HepG2 (cell line): ENCODE measurements around the gene TASP1. TPM values are rescaled to one million over a fixed set of nuclear protein-coding genes. Genes with fewer than 3 reads are reported as not detected.

Source experiments
- ATAC-seq: fragments of 200-7000 bp; cut with Tn5 transposase; 3 replicates; pipeline ENCODE4 v1.9.1; 2020; ENCODE audit warnings: mild to moderate bottlenecking, moderate library complexity
- BruUV-seq: library from RNA; stranded (reverse); fragments of 400-500 nt; replicated peaks from 2 replicates; lab custom pipeline; 2021; lab: Mats Ljungman, UMichigan
- CTCF ChIA-PET: fragments of 300-600 bp; formaldehyde crosslinking; extraction: SDS; loops from one replicate; lab custom pipeline; 2021; ENCODE audit warnings: low total read pairs, inconsistent platforms, low intra/inter-chr PET ratio; lab: Yijun Ruan, JAX
- POLR2A ChIA-PET: fragments of 350-600 bp; sonication (Branson Sonifier 250); formaldehyde crosslinking; loops from one replicate; lab custom pipeline; 2020; ENCODE audit warnings: antibody characterized with exemption, inconsistent platforms; lab: Yijun Ruan, JAX
- DNase-seq: peaks from one replicate; pipeline ENCODE4 v3.0.0-alpha.2; 2015; ENCODE audit warnings: low spot score
- FAIRE-seq: peaks from 3 replicates; lab custom pipeline; 2011; peaks lifted over from hg19 to GRCh38; lab: Jason Lieb, UNC
- H2AFZ ChIP-seq: one replicate; pipeline ENCODE4 v1.6.1; 2011; ENCODE audit warnings: low read length, inconsistent platforms
- H3K27ac ChIP-seq: fragments of 300-600 bp; 3 replicates; pipeline ENCODE4 v1.8.0; 2011; ENCODE audit warnings: mixed run types, mild to moderate bottlenecking, mixed read lengths, low read length, inconsistent platforms; ENCODE audit not compliant: insufficient read depth; ENCODE audit errors: extremely low read length
- H3K27me3 ChIP-seq, 2 experiments: fragments of 200-600 bp in 1 of 2; 2 replicates in 1 of 2; 3 replicates in 1 of 2; pipeline versions ENCODE4 v1.6.0 to v1.8.0; 2011; ENCODE audit warnings: low read length in 2 of 2, mild to moderate bottlenecking in 2 of 2, moderate library complexity in 2 of 2, inconsistent platforms in 1 of 2; ENCODE audit not compliant: insufficient read depth in 2 of 2, control insufficient read depth in 1 of 2
- H3K36me3 ChIP-seq, 2 experiments: fragments of 200-600 bp in 1 of 2; replicated peaks in 1 of 2; 2 replicates in 1 of 2; 3 replicates in 1 of 2; pipeline versions ENCODE4 v1.5.1 to v1.8.0; 2011; ENCODE audit warnings: low read length in 2 of 2, inconsistent platforms in 1 of 2; ENCODE audit not compliant: insufficient read depth in 2 of 2, control insufficient read depth in 1 of 2
- H3K4me1 ChIP-seq: 2 replicates; pipeline ENCODE4 v1.5.1; 2012; ENCODE audit warnings: low read length, inconsistent platforms; ENCODE audit not compliant: insufficient read depth
- H3K4me2 ChIP-seq: 2 replicates; pipeline ENCODE4 v1.6.0; 2011; ENCODE audit warnings: low read depth, low read length, inconsistent platforms
- H3K4me3 ChIP-seq, 3 experiments: fragments of 200-600 bp in 1 of 3; sonication (generic), shearing (Covaris generic) in 1 of 3; replicated peaks in 1 of 3; 2 replicates each; pipeline ENCODE4 v1.5.1; 2011 to 2016; ENCODE audit warnings: low read length in 3 of 3, inconsistent platforms in 2 of 3, low read depth in 2 of 3, mild to moderate bottlenecking in 2 of 3, control low read depth in 1 of 3, mixed read lengths in 1 of 3; ENCODE audit not compliant: insufficient read depth in 1 of 3
- H3K79me2 ChIP-seq: one replicate; pipeline ENCODE4 v1.6.1; 2011; ENCODE audit warnings: low read length, inconsistent platforms; ENCODE audit not compliant: insufficient read depth
- H3K9ac ChIP-seq: 2 replicates; pipeline ENCODE4 v1.6.0; 2011; ENCODE audit warnings: mild to moderate bottlenecking, low read depth, low read length, inconsistent platforms; ENCODE audit not compliant: insufficient read depth
- H3K9me3 ChIP-seq: 2 replicates; pipeline ENCODE4 v1.5.1; 2012; ENCODE audit warnings: mild to moderate bottlenecking, low read length
- H4K20me1 ChIP-seq: 2 replicates; pipeline ENCODE4 v1.6.0; 2011; ENCODE audit warnings: inconsistent platforms, mild to moderate bottlenecking, low read length, moderate library complexity; ENCODE audit not compliant: insufficient read depth
- ARID4A ChIP-seq: sonication (generic); formaldehyde crosslinking; IDR thresholded peaks from 2 replicates; pipeline ENCODE4 v1.5.0; 2020; ENCODE audit warnings: mild to moderate bottlenecking, missing genetic modification reagents, borderline replicate concordance
- BCL6 ChIP-seq: IDR thresholded peaks from 2 replicates; pipeline ENCODE4 v1.6.1; 2016; ENCODE audit warnings: missing genetic modification reagents, missing compliant biosample characterization
- MAFF ChIP-seq: IDR thresholded peaks from 2 replicates; pipeline ENCODE4 v1.6.1; 2011; ENCODE audit warnings: low read depth, low read length, improper control_type of control experiment
- MAFK ChIP-seq, 2 experiments: IDR thresholded peaks in 1 of 2; conservative IDR thresholded peaks in 1 of 2; 2 replicates each; pipeline ENCODE4 v1.6.1; 2011; ENCODE audit warnings: improper control_type of control experiment in 2 of 2, low read length in 2 of 2
- NFE2L2 ChIP-seq: fragments of 150-350 bp; IDR thresholded peaks from 2 replicates; pipeline ENCODE4 v1.6.1; 2014; ENCODE audit warnings: low read length
- ZBTB26 ChIP-seq: IDR thresholded peaks from 2 replicates; pipeline ENCODE4 v1.6.1; 2016; ENCODE audit warnings: missing compliant biosample characterization, missing genetic modification reagents, borderline replicate concordance
- WGBS: methylation state at CpG from one replicate; pipeline ENCODE4 v1.1.6; 2017; ENCODE audit warnings: low lambda C conversion rate; 5-methylcytosine and 5-hydroxymethylcytosine counted together
- in situ Hi-C: cut with HindIII; loops from 2 replicates; pipeline ENCODE4 v1.10.0; 2017; ENCODE audit warnings: low pct_unique_long_range_greater_than_20kb; ENCODE audit not compliant: extremely low pct_ligation_motif_present
- intact Hi-C: fragments of 100-400 bp; cut with micrococcal nuclease; formaldehyde crosslinking; loops from one replicate; pipeline ENCODE4 v1.10.0; 2022; ENCODE audit not compliant: unreplicated experiment
- polyA plus RNA-seq, 8 experiments: library from polyadenylated mRNA; depleted of rRNA in 3 of 8; stranded (reverse) in 7 of 8; unstranded in 1 of 8; fragments of >200 nt; fragmentation: Illumina TruSeq in 4 of 8; extraction: Trizol in 4 of 8; gene quantifications; 2 replicates each; pipeline versions ENCODE4 v1.2.1 to v1.2.3, GENCODE V29; 2011 to 2016; ENCODE audit warnings: low read depth in 4 of 8, missing spikeins in 1 of 8, mixed read lengths in 1 of 8; ENCODE audit not compliant: insufficient read depth in 1 of 8
- total RNA-seq, 5 experiments: library from RNA; depleted of rRNA; stranded (reverse); fragments of >200 nt; fragmentation: Illumina TruSeq; extraction: Trizol; gene quantifications; 2 replicates each; pipeline ENCODE4 v1.2.3, GENCODE V29; 2016; ENCODE audit warnings: low read depth in 1 of 5

The TASP1 gene
- total and polyA plus RNA-seq, 2 of the 13 experiments (the other 11 are each of a cell fraction or from before 2014, with no cell fraction given): 10.0 to 25.2 TPM

GRCh38 chr20:13395232-13395631 lies 243.5 kb downstream of the TASP1 start:
- H3K9ac ChIP-seq: no peak overlapping the region
- no TSS peak for BruUV-seq
- ChIA-PET POLR2A (no interaction called here), CTCF (no interaction called here)
- no peak overlapping the region for H3K4me3 ChIP-seq
- no peak overlapping the region for H2AFZ ChIP-seq
- no peaks in the 10 kb centered on the region for H3K27me3 ChIP-seq
- in situ Hi-C loops (no loop called here), intact Hi-C loops (no loop called here)
- no peaks in the 10 kb centered on the region for H3K9me3 ChIP-seq
- no peaks in the 10 kb centered on the region for H3K4me1 ChIP-seq
- H3K36me3 ChIP-seq: peaks cover 0 to under 1% of the 10 kb centered on the region in 2 experiments; a peak in 3 of 5 replicates
- no peak for FAIRE-seq
- TF ChIP-seq NFE2L2: peak; percentile 92
- peak; percentile 83 for TF ChIP-seq MAFF
- TF ChIP-seq ARID4A: no peak
- peak; percentile 37; the same call in 1 of the 2 replicates for TF ChIP-seq BCL6 (CRISPR knock-in tag)
- TF ChIP-seq ZBTB26 (CRISPR knock-in tag): no peak
- peak; percentile 93 to 94 for TF ChIP-seq MAFK (conservative IDR thresholded peaks at IDR 0.05 in 1 of 2, IDR thresholded peaks at IDR 0.05 in 1 of 2; ENCODE audit: low read length in 2 of 2)
- no peak for DNase-seq
- ATAC-seq: no peak
- H4K20me1 ChIP-seq: no peaks in the 10 kb centered on the region
- no peak overlapping the region for H3K4me2 ChIP-seq
- H3K27ac ChIP-seq: no peak overlapping the region
- WGBS: 95% methylated on average over 1 of the region's 1 CpG
- no peaks in the 10 kb centered on the region for H3K79me2 ChIP-seq
